Large intestine (tissue), 3 donors: ENCODE data around the gene ATP2A1. TPM values are rescaled to one million over a fixed set of nuclear protein-coding genes. Genes with fewer than 3 reads are reported as not detected.
"Not testable (repeated sequence)": the region's sequence is repeated elsewhere in the genome, so short reads cannot be mapped to it uniquely, and the experiment has no call there.

Experiments
- DNase-seq, 2 donors: peaks; one replicate each; pipeline versions ENCODE4 v3.0.0 to v3.0.0-alpha.2; 2013
- H3K27ac ChIP-seq: one replicate; pipeline ENCODE4 v1.5.1; 2013; ENCODE audit warnings: low read length
- H3K27me3 ChIP-seq: 2 replicates; pipeline ENCODE4 v1.6.1; 2013; ENCODE audit warnings: low read length; ENCODE audit not compliant: control insufficient read depth, insufficient read depth
- H3K36me3 ChIP-seq: 2 replicates; pipeline ENCODE4 v1.6.1; 2013; ENCODE audit warnings: low read length; ENCODE audit not compliant: control insufficient read depth, insufficient read depth
- H3K4me1 ChIP-seq: one replicate; pipeline ENCODE4 v1.6.1; 2013; ENCODE audit warnings: low read length; ENCODE audit not compliant: control insufficient read depth, insufficient read depth
- H3K4me3 ChIP-seq: one replicate; pipeline ENCODE4 v1.5.1; 2013; ENCODE audit warnings: low read length
- H3K9me3 ChIP-seq: one replicate; pipeline ENCODE4 v1.6.1; 2013; ENCODE audit warnings: mild to moderate bottlenecking, low read depth, low read length, moderate library complexity; ENCODE audit not compliant: control insufficient read depth
- WGBS: methylation state at CpG from one replicate; pipeline ENCODE4 v1.1.5; 2013; ENCODE audit warnings: low lambda C conversion rate; ENCODE audit not compliant: insufficient coverage; 5-methylcytosine and 5-hydroxymethylcytosine counted together
- polyA plus RNA-seq: library from polyadenylated mRNA; unstranded; fragments of 120-200 nt; gene quantifications from one replicate; pipeline ENCODE4 v1.2.1, GENCODE V29; 2013

The ATP2A1 gene
- polyA plus RNA-seq, 1 donor, result 4.1 TPM

- WGBS, result no CpG with 5 or more reads among the region's 48 CpGs
- peaks cover 19% of the 10 kb centered on the region for H3K4me1 ChIP-seq
- H3K27me3 ChIP-seq, result no peaks in the 10 kb centered on the region
- H3K27ac ChIP-seq, result peak overlapping the region; percentile 99
- DNase-seq, result peak; percentile 74 to 91
- H3K9me3 ChIP-seq, result peaks cover 3% of the 10 kb centered on the region
- H3K36me3 ChIP-seq, result peaks cover 4% of the 10 kb centered on the region
- peak overlapping the region; percentile 93 for H3K4me3 ChIP-seq
Observed at GRCh38 chr16:28925386-28926228, 47.3 kb downstream of the ATP2A1 start.

- WGBS, result no CpG with 5 or more reads among the region's 2 CpGs
- not testable (repeated sequence) for DNase-seq, H3K9me3 ChIP-seq, H3K36me3 ChIP-seq, H3K27me3 ChIP-seq
- Histone ChIP-seq H3K4me3 (peak overlapping the region; percentile 93), H3K27ac (peak overlapping the region; percentile 99), H3K4me1 (peaks cover 19% of the 10 kb centered on the region)
Observed at GRCh38 chr16:28926284-28926683, 48.0 kb downstream of the ATP2A1 start.

GRCh38 chr16:28927815-28928214 is 49.5 kb downstream of the ATP2A1 start:
- Histone ChIP-seq H3K4me1 (peaks cover 10% of the 10 kb centered on the region), H3K4me3 (no peak overlapping the region), H3K27ac (no peak overlapping the region), H3K9me3 (peaks cover 3% of the 10 kb centered on the region), H3K36me3 (no peaks in the 10 kb centered on the region), H3K27me3 (no peaks in the 10 kb centered on the region)
- WGBS, result no CpG with 5 or more reads among the region's 1 CpG
- DNase-seq, result no peak

DNA sequence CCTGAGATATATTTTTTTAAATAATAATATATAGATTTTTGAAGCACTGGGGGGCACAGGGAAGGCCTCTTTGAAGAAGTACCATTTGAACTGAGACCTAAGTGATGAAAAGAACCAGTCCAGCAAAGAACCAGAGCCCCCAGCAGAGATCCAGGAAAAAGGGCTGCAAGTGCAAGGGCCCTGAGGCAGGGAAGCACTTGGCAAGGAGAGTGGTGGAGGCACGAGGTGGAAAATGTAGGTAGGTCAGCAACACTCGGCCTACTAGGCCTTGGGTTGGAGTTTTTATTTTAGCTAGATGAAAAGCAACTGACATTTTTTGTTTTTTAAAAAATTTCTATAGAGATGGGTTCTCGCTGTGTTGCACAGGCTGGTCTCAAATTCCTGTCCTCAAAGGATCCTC is 51.9 kb downstream of the ATP2A1 start:
- DNase-seq, result no peak
- no peaks in the 10 kb centered on the region for H3K36me3 ChIP-seq
- no CpG with 5 or more reads among the region's 3 CpGs for WGBS
- peaks cover 3% of the 10 kb centered on the region for H3K9me3 ChIP-seq
- no peak overlapping the region for H3K4me3 ChIP-seq
- H3K27me3 ChIP-seq, result no peaks in the 10 kb centered on the region
- no peaks in the 10 kb centered on the region for H3K4me1 ChIP-seq
- H3K27ac ChIP-seq, result no peak overlapping the region

- WGBS, result no CpG with 5 or more reads among the region's 3 CpGs
- Histone ChIP-seq H3K4me1 (peaks cover 1% of the 10 kb centered on the region), H3K9me3 (no peaks in the 10 kb centered on the region), H3K27me3 (no peaks in the 10 kb centered on the region), H3K36me3 (no peaks in the 10 kb centered on the region), H3K27ac (no peak overlapping the region), H3K4me3 (no peak overlapping the region)
- DNase-seq, result no peak
Observed at GRCh38 chr16:28930652-28931051, 52.4 kb downstream of the ATP2A1 start.

- H3K27ac ChIP-seq, result no peak within 1 kb of the TSS
- no CpG with 5 or more reads among the region's 10 CpGs for WGBS
- H3K4me3 ChIP-seq, result no peak within 1 kb of the TSS
- no peaks in the 10 kb centered on the region for H3K36me3 ChIP-seq
- no peak for DNase-seq
- H3K27me3 ChIP-seq, result no peaks in the 10 kb centered on the region
- H3K9me3 ChIP-seq, result peaks cover 5% of the 10 kb centered on the region
- H3K4me1 ChIP-seq, result peaks cover 8% of the 10 kb centered on the region
Observed at GRCh38 chr16:28931801-28932225, 53.5 kb downstream of the ATP2A1 start, which contains the start of gene CD19. TSS of gene CD19 (plus strand) at chr16:28931971. CDS start at chr16:28932001, 30 bp downstream.

GRCh38 chr16:28932339-28933141 is 54.3 kb downstream of the ATP2A1 start:
- H3K36me3 ChIP-seq, result no peaks in the 10 kb centered on the region
- no peak for DNase-seq
- peaks cover 10% of the 10 kb centered on the region for H3K4me1 ChIP-seq
- H3K9me3 ChIP-seq, result peaks cover 6% of the 10 kb centered on the region
- no CpG with 5 or more reads among the region's 20 CpGs for WGBS
- H3K4me3 ChIP-seq, result no peak overlapping the region
- H3K27me3 ChIP-seq, result no peaks in the 10 kb centered on the region
- no peak overlapping the region for H3K27ac ChIP-seq

GRCh38 chr16:28933171-28933570 is 54.9 kb downstream of the ATP2A1 start:
- no CpG with 5 or more reads among the region's 8 CpGs for WGBS
- H3K4me3 ChIP-seq, result no peak overlapping the region

DNA sequence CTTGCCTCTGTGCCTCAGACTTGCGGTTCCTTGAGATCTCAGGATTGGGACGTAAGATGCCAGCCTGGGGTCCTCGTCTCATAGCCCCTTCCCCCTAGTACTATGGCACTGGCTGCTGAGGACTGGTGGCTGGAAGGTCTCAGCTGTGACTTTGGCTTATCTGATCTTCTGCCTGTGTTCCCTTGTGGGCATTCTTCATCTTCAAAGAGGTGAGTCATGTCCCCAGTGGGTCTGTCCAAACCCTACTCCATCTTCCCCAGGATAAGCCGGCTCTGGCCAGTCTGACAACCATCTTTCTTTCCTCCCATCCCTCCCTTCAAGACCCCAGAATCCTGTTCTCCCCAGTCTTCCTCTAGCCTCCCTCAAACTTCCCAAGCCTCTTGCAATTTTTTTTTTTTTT is 57.1 kb downstream of the ATP2A1 start:
- Histone ChIP-seq H3K27me3 (no peaks in the 10 kb centered on the region), H3K4me1 (peaks cover 10% of the 10 kb centered on the region), H3K4me3 (no peak overlapping the region), H3K9me3 (peaks cover 6% of the 10 kb centered on the region), H3K36me3 (no peaks in the 10 kb centered on the region), H3K27ac (no peak overlapping the region)
- WGBS, result 100% methylated on average over 1 of the region's 4 CpGs
- DNase-seq, result no peak

More at GRCh38 chr16:28933171-28933570, 54.9 kb downstream of the ATP2A1 start:
- no peaks in the 10 kb centered on the region for H3K27me3 ChIP-seq
- H3K9me3 ChIP-seq, result peaks cover 6% of the 10 kb centered on the region
- peaks cover 10% of the 10 kb centered on the region for H3K4me1 ChIP-seq
- no peaks in the 10 kb centered on the region for H3K36me3 ChIP-seq
- H3K27ac ChIP-seq, result no peak overlapping the region
- no peak for DNase-seq

GRCh38 chr16:28935924-28936783 is 57.9 kb downstream of the ATP2A1 start:
- H3K4me3 ChIP-seq, result peak overlapping the region; percentile 39

More at GRCh38 chr16:28935924-28936783, 57.9 kb downstream of the ATP2A1 start:
- no peaks in the 10 kb centered on the region for H3K36me3 ChIP-seq
- 20% methylated on average over 1 of the region's 36 CpGs for WGBS
- H3K27ac ChIP-seq, result no peak overlapping the region
- H3K9me3 ChIP-seq, result peaks cover 6% of the 10 kb centered on the region
- peak; percentile 93 to 95 for DNase-seq
- H3K4me1 ChIP-seq, result peaks cover 10% of the 10 kb centered on the region
- no peaks in the 10 kb centered on the region for H3K27me3 ChIP-seq
